ENCODE measurements around the gene C12orf57.
A peak's percentile ranks its signal among the peaks of the same experiment; 100 is the strongest.
"Not testable (repeated sequence)": the region's sequence is repeated elsewhere in the genome, so short reads cannot be mapped to it uniquely, and the experiment has no call there.

Gene C12orf57, protein sequence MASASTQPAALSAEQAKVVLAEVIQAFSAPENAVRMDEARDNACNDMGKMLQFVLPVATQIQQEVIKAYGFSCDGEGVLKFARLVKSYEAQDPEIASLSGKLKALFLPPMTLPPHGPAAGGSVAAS

DNA sequence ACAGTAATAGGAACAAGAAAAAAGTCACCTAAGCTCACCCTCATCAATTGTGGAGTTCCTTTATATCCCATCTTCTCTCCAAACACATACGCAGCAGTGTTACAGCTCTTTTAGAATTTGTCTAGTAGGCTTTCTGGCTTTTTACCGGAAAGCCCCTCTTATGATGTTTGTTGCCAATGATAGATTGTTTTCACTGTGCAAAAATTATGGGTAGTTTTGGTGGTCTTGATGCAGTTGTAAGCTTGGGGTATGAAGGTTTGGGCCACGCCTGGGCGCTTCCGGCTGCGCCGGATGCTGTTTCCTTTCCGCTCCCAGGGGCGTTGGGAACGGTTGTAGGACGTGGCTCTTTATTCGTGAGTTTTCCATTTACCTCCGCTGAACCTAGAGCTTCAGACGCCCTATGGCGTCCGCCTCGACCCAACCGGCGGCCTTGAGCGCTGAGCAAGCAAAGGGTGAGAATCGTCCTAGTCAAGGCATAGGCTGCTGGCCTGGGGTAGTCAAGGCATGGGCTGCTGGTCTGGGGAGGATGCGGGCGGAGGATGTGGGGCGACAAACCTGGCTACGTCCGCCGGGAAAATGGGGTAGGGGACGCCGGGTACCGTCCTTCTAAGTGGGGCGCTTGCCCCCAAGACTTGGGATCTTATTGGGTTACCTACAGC lies at the start of gene C12orf57, which contains the start of gene RNU7-1:
Gene C12orf57 (plus strand): TSS at position 301 of the 659 bp plus-strand sequence. CDS start 100 bp downstream, at position 401.
Gene RNU7-1 (plus strand): TSS at position 95 of the 659 bp plus-strand sequence.
- DNase-seq = peak; percentile 94

DNA sequence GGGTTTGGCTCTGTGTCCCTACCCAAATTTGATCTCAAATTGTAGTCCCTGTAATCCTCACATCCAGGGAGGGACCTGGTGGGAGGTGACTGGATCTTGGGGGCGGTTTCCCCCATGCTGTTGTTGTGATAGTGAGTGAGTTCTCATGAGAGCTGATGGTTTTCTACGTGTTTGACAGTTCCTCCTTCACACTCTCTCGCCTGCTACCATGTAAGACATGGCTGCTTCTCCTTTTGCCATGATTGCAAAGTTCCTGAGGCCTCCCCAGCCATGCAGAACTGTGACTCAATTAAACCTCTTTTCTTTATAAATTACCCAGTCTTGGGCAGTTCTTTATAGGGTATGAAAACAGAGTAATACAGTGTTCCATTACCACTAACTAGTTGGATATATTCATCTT lies 49.5 kb upstream of the C12orf57 start:
- no peak for DNase-seq

DNA sequence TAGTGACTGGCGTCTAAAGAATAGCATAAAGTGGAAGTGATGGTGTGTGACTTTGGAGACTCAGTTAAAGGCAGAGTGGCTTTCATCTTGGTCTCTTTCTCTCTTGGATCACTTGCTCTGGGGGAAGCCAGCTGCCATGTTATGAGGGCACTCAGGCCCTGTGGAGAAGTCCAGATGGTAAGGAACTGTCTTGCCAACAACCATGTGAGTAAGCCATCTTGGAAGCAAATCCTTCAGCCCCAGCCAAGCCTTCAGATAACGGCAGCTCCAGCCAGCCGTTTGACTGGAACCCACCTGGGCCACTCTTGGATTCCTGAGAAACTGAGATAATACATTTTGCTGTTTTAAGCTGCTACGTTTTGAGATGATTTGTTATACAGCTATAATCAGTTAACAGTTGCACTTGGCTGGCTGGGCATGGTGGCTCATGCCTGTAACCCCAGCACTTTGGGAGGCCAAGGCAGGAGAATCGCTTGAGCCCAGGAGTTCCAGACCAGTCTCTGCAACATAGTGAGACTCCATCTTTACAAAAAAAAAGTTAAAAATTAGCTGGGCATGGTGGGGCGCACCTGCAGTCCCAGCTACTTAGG lies 46.9 kb upstream of the C12orf57 start:
- no peak for DNase-seq

DNA sequence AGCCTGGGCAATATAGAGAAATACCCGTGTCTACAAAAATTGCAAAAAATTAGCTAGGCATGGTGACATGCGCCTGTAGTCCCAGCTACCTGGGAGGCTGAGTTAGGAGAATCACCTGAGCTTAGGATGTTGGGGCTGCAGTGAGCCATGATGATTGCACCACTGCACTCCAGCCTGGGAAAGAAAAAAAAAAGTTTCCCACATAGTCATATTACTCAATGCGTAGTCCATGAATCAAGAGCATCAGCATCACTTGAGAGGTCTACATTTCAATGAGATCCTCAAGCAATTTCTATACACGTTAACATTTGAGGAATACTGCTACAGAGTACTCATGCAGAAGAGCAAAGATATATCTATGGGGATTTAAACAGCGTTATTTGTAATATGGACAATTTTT lies 44.4 kb upstream of the C12orf57 start:
- no peak for DNase-seq

DNA sequence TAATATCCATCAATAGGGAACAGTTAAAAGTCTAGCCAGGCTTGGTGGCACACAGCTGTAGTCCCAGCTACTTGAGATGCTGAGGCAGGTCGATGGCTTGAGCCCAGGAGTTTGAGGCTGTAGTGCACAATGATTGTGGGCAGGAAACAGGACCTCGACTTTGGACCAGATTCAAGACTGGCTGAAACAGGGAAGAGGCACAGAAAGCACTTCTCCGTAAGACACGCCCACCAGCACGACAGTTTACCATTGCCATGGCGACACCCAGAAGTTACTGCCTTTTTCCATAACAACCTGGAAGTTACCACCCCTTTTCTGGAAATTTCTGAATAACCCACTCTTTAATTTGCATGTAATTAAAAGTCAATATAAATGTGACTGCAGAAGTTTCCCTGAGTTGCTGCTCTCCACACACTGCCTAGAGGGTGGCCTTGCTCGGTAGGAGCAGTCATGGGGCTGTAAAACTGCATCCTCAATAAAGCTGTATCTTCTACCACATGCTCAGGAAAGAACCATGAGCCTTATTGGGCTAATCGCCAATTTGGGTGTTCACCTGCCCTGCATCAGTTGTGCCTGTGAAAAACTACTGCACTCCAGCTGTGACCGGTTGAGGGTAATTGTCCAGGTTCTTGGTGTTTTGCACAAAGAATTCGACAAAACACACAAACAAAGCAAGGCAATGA lies 43.8 kb upstream of the C12orf57 start:
- DNase-seq = peak; percentile 70

DNA sequence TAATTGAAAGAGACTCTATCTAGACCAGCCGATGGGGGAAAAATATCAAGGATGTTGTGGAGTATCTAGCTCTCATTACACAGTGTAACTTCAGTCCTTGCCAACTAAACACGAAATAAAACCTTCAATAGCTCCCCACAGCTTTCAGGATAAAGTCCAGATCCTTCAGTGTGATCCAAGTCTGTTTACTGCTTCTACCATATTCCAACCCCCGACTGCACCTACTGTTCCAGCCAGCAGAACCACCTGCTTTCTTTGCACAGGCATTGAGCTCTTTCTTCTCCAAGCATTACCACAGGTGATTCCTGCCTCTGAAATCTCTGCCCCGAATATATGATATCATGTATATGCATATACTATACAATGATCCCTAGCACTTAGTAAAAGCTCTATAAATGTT lies 41.4 kb upstream of the C12orf57 start:
- no peak for DNase-seq

DNA sequence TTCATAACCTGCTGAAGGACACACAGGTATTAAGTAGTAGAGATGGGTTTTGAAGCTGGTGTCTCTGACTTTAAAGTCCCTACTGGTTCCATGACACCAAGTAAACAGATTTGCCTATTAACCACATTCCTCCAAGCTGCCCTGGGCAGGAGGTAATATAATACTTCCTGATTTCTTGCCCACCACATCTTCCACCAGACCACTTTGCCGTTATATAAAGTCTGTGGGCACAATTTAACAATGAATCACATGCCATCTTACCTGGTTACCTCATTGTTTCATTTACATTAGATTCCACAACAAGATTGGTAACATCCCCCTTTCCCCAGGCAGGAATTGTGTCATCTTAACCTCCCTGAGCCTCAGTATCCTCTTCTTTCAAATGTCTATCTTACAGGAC lies 40.1 kb upstream of the C12orf57 start:
- no peak for DNase-seq

DNA sequence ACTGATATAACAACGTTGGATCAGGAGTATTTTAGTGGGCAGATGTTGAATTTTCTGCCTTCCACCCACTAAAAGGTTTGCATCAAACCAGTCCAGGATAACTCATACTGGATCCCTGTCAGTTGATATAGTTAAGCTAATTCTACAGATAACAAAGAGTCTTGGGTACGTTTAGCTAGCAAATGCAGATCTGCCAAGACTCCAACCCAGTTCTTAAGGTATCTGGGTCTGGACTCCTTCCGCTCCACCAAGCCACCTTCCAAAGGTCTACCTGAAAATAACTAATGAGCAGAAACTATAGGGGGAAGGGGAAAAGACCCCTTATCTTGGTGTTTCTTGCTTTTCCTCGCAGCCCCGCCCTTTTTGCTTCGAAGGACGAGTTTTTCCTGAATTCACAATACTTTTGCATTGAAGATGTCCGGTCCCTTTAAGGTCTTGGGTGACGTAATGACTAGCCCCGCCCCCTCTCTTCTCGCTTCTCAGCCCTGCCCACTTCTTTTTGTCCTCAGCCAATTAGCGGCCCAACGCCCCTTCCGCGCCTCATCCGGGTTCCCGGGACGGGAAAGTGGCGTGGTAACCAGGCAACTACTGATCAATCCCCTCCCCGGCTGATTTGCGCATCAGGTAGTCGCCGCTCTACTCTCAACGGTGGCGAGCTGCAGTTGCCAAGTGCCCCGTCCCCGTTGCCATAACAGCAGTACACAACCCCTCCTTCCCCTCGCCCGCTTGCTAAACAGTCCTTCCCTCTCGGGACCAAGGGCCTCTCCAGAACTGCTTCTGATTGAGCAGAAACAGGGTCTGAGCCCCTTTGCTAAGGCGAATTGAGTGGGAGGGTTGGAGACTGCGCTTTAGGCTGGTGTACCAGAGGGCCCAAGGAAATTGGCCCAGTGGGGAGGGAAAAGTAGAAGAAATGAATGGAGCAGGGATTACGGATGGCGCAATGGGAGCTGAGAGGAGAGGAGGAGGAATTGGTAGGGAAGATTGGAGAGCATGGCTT lies 39.2 kb upstream of the C12orf57 start, which contains the start of gene LRRC23:
Gene LRRC23 (plus strand): TSS at position 543 of the 997 bp plus-strand sequence. CDS start 812 bp downstream, outside the sequence.
- peak; percentile 98 for DNase-seq

DNA sequence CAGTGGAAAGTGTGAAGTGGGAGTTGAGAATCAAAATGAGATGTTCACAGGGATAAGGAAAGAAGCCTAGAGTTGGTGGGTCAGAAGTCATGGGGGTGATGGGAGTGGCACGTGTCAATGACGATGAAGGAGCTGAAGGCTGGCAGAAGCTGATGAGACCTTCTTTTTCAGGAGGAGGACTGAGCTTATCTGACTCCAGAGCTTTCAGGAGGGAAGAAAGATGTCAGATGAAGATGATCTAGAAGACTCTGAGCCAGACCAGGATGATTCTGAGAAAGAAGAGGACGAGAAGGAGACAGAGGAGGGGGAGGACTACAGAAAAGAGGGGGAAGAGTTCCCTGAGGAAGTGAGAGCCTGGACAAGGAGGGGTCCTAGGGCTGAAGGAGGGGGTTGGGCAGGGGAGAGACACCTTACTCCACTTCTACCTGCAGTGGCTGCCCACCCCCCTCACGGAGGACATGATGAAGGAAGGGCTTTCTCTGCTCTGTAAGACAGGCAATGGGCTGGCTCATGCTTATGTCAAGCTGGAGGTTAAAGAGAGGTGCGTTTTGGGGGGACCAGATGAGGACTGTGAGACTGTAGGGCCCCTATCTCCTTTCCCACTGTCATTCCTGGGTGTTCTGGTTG lies 38.3 kb upstream of the C12orf57 start:
- DNase-seq = no peak

DNA sequence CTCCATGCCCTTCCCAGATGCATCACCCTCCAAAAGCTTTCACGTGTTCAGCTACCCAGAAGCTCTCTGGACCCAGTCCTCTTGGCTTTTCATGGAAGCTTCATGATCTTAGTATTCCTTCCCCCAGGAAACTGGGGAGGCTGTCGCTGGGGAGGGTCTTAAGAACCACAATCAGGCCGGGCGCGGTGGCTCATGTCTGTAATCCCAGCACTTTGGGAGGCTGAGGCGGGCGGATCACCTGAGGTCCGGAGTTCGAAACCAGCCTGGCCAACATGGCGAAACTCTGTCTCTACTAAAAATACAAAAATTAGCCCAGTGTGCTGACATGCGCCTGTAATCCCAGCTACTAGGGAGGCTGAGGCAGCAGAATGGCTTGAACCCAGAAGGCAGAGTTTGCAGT lies 35.7 kb upstream of the C12orf57 start:
- not testable (repeated sequence) for DNase-seq

DNA sequence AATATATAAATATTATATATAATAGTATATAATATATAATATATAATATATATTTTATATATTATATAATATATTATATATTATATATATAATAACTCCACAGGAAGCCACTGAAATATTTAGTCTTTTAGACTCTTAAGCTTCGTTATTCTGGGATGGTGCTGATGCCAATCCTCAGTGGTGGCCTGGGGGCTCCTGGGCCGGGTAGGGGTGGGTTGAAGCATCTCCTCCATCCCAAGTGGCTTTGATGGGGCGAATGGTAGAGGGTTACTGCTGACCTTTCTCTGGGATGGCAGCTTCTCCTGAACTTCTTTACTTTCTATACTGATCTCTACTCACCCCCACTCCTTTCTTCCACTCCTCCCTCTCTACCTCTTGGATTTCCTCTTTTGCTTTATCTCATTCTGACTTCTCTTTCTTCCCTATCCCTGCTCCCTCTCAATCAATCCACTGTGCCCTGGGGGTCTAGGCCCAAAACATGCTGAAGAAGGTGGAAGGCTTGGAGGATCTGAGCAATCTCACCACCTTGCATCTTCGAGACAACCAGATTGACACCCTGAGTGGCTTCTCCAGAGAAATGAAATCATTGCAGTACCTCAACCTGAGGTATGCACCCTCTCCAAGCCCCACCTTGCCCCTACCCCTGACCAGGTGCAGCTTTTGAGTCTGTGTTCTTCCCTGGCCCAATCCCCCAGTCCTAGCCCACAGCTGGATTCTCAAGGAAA lies 34.2 kb upstream of the C12orf57 start:
- no peak for DNase-seq

DNA sequence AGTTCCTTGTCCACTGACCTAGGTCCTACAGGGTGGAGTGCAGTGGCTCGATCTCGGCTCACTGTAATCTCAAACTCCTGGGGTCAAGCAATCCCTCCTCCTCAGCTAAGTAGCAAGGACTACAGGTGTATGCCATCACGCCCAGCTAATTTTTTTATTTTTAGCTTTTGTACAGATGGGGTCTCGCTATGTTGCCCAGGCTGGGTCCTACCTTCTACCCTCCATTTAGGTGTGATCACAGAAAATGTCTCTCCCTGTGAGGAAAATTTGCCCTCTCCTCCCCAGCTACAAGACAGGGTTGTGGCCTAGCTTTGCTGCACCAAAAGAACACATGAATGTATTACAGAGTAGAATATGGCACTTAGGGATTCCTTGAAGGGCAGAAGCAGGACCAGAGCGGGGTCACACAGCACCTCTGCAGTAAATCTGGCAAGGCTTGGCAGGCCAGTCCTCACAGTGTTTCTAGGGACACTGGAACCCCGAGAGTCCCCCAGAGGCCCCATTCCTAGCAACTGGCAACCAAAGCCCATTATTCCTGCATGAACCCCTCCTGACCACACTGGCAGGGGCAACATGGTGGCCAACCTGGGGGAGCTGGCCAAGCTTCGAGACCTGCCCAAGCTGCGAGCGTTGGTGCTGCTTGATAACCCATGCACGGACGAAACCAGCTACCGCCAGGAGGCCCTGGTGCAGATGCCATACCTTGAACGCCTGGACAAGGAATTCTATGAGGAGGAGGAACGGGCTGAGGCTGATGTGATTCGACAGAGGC lies 31.5 kb upstream of the C12orf57 start:
- DNase-seq = no peak

DNA sequence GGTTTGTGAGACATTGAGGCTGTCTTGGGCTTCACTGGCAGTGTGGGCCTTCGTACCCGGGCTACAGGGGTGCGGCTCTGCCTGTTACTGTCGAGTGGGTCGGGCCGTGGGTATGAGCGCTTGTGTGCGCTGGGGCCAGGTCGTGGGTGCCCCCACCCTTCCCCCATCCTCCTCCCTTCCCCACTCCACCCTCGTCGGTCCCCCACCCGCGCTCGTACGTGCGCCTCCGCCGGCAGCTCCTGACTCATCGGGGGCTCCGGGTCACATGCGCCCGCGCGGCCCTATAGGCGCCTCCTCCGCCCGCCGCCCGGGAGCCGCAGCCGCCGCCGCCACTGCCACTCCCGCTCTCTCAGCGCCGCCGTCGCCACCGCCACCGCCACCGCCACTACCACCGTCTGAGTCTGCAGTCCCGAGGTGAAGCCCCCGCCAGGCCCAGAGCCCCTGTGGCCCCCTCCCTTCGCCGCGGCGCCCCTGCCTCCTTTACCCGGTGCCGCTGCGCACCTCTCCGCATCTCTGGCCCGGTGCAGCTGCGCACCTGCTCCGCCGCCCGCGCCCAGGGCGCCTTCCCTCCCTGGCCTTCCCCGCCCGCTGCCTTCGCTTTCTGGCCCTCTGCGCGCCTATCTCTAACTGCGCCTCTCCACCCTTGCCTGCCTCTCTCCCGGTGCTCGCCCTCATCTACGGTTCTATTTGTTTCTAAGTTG lies 29.4 kb upstream of the C12orf57 start, which contains the start of gene ENO2:
Gene ENO2 (plus strand): TSS at position 335 of the 701 bp plus-strand sequence. CDS start 1,253 bp downstream, outside the sequence.
- peak; percentile 63 for DNase-seq

DNA sequence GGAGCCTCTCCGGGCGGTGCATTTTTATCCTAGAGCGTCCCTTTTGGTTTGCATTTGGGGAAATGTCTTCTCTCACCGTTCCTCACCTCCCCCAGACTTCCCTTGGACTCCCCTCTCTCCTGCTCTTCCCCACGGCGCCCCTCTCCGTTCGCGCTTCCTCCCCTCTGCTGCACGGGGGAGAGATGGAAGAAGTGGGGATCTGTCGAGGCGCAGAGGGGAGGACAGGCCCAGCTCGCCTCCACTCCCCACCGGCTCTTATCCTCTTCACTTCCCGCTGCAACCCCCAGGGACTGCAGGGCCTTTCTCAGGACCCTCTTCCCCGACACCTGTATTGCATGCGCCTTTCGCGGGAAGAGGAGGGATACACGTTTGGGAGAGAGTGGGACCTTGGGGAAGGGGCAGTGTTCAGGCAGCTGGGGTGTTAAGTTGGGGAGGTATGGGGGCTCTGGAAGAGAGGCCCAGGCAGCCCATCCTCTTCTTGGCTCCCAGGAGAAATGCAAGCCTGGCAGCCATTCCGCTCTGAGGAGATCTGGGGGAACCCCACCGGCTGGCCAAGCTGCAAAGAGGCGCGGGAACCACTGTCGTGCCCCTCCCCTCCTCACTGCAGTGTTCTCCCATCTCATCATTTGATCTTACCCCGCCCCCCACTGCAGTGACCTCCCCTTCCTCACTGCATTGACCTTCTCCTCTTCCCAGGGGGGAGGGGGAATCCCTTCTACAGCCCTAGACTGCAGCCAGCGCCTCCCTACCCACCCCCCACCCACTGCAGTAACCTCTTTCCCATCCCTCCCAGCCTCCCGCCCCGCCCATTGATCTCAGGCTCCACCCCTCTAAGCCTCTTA lies 28.7 kb upstream of the C12orf57 start:
- DNase-seq = no peak

DNA sequence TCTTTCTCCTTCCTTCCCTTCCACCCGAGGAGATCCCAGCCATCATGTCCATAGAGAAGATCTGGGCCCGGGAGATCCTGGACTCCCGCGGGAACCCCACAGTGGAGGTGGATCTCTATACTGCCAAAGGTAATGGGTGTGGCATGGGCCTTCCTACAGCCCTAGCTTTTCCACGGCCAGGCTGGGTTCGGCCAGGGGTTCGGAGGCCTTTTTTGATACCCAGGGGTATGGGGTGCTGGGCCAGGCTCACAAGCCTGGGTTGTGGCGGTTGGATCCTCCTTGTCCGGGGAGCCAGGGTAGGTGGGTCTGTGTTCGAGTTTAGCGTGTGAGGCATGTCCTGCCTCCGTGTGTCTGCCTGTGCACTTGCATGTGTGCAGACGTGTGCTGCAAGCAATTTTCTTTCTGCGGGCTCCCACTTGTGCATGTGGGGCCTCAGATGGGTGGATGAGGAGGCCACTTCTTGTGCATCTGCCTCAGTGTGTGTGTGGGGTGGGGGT lies 28.0 kb upstream of the C12orf57 start:
- no peak for DNase-seq

DNA sequence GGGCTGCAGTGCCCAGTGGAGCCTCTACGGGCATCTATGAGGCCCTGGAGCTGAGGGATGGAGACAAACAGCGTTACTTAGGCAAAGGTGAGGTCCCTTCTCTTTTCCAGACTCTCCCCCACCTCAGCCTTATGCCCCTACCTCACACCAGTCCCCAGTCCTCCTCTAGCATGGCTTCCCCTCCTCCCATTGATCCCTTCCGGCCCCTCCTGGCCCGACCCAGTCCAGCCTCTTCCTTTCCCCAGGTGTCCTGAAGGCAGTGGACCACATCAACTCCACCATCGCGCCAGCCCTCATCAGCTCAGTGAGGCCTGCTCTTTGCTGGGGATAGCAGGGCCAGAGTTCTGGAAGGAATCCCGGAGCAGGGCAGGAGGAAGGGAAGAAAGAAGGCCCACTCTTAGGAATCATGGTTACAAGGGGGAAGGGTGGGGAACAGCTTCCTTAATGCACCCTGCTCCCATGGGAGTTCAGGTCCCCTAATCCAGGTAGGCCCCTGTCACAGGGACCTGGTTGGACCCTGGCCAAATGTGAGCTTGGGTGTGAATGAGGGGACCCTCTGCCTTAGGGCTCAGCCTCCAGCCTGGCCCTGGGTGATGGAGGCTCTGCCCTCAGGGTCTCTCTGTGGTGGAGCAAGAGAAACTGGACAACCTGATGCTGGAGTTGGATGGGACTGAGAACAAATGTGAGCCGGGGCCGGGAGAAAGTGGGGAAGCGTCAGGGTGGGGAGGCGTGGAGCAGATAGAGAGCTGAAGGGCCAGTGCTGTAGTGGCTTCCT lies 27.2 kb upstream of the C12orf57 start:
- DNase-seq = no peak

DNA sequence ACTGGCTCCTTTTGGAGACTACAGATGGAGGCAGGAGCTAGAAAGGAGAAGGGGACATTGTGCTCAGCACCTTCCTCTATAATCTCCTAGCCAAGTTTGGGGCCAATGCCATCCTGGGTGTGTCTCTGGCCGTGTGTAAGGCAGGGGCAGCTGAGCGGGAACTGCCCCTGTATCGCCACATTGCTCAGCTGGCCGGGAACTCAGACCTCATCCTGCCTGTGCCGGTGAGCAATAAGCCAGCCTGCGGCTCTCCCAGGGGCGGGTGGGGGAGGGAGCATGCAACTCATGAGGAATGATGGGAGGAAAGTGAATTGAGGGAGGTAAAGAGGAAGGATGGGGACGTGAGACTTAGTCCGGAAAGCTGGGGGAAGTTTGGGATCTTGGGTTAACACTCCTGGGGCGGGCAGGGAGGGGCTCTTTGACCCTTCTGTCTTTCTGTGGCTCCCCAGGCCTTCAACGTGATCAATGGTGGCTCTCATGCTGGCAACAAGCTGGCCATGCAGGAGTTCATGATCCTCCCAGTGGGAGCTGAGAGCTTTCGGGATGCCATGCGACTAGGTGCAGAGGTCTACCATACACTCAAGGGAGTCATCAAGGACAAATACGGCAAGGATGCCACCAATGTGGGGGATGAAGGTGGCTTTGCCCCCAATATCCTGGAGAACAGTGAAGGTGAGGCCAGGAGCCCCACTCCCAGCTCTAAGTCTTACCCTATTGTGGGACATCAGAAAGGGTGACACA lies 26.2 kb upstream of the C12orf57 start:
- no peak for DNase-seq

All from midbrain (tissue), 1 donor.